Head of caudate nucleus (tissue), 42 donors: Measurements from ENCODE around the gene SPPL3.

ENCODE experiments used
- DNase-seq, 42 donors: peaks; one replicate each; pipeline versions ENCODE4 v3.0.0 to v3.0.0-alpha.2; 2020 to 2021; ENCODE audit warnings: mixed read lengths in 7 of 42
- intact Hi-C: fragments of 100-400 bp; cut with DNase I; formaldehyde crosslinking; loops from one replicate; pipeline ENCODE4 v1.15.0; 2022

The SPPL3 gene

GRCh38 chr12:120835304-120835612 lies 68.9 kb downstream of the SPPL3 start:
- intact Hi-C loops, result no loop called here
- DNase-seq, result no peak

- DNase-seq, result no peak
- intact Hi-C loops, result no loop called here
Observed at GRCh38 chr12:120834489-120835303, 69.5 kb downstream of the SPPL3 start.

- intact Hi-C loops, result no loop called here
- no peak for DNase-seq
Observed at GRCh38 chr12:120833849-120834248, 70.3 kb downstream of the SPPL3 start.

DNA sequence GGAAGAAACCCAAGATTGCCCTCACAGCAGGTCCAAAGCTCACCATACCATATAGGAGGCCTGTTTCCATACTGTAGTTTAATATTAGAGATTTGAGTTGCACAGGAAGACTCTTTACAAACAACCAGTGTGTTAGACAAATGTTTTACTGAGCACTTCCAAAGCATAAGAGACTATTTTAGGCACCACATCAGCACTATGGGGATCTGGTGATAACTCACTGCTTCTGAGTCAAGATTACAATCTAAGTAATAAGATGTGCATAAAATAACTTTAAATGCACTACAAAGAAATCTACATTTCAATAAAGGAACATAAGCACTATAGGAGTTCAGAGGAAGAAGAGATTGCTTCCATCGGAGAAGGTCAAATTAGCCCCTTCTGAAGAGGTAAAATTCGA lies 71.4 kb downstream of the SPPL3 start:
- no peak for DNase-seq
- intact Hi-C loops, result no loop called here

- peak in 1 of 42 donors; percentile 55 for DNase-seq
Observed at GRCh38 chr12:120831648-120832267, 72.4 kb downstream of the SPPL3 start.

GRCh38 chr12:120830966-120831365 lies 73.2 kb downstream of the SPPL3 start:
- DNase-seq, result no peak
- intact Hi-C loops, result no loop called here

More at GRCh38 chr12:120831648-120832267, 72.4 kb downstream of the SPPL3 start:
- intact Hi-C loops, result no loop called here

GRCh38 chr12:120830052-120830940 lies 73.9 kb downstream of the SPPL3 start:
- intact Hi-C loops, result no loop called here
- no peak for DNase-seq

- no peak for DNase-seq
- intact Hi-C loops, result no loop called here
Observed at GRCh38 chr12:120826335-120826734, 77.8 kb downstream of the SPPL3 start.

- intact Hi-C loops, result no loop called here
- DNase-seq, result no peak
Observed at GRCh38 chr12:120825337-120825736, 78.8 kb downstream of the SPPL3 start.

- no peak for DNase-seq
- intact Hi-C loops, result no loop called here
Observed at GRCh38 chr12:120822832-120823503, 81.2 kb downstream of the SPPL3 start.

DNA sequence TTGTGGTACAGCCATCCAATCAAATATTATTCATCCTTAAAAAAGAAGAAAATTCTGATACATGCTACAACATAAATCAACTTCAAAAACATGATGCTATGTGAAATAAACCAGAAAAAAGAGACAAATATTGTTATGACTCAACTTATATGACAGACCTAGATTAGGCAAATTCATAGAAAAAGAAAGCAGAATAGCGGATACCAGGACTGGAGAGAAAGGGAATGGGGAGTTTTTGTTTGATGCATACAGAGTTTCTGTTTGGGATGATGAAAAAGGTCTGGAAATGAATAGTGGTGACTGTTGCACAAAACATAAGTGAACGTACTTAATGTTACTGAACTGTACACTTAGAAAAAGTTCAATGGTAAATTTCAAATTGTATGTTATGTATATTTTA lies 82.3 kb downstream of the SPPL3 start:
- DNase-seq, result no peak
- intact Hi-C loops, result no loop called here

- peak in 11 of 42 donors; percentile 23 to 67 (median 44) for DNase-seq
- intact Hi-C loops, result no loop called here
Observed at GRCh38 chr12:120820884-120821510, 83.2 kb downstream of the SPPL3 start.

DNA sequence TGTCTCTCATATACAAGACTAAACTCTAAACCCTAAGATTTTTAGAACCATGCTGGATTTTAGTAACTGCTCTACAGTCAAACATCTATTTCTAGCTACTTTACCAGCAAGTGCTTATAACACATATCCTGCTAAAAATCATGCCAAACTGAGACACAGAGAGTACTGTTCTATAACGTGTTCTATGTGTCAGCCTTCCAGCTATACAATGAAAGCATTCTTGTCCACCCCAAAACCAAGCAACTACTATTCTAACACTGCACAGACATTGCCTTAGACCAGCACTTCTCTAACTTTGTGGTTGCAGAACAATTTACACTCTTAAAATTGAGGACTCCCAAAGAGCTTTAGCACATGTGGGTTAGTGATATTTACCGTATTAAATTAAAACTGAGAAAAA lies 85.7 kb downstream of the SPPL3 start:
- intact Hi-C loops, result no loop called here
- DNase-seq, result peak in 4 of 42 donors; percentile 26 to 72 (median 56)

- intact Hi-C loops, result no loop called here
- DNase-seq, result peak in 2 of 42 donors; percentile 12 to 20
Observed at GRCh38 chr12:120817559-120818330, 86.4 kb downstream of the SPPL3 start.

DNA sequence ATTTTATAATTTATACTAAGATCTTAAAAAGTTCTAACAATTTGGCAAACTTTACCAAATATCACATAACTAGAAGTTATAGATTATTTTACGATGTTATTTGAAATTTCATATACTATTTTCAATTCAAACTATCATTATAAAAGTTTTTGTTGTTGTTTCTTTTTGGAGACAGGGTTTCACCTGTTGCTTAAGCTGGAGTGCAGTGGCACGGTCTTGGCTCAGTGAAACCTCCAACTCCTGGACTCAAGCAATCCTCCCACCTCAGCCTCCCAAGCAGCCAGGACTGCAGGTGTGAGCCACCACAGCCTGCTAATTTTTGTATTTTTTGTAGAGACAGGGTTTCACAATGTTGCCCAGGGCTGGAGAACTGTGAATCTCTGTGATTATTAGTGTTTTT lies 87.8 kb downstream of the SPPL3 start:
- intact Hi-C loops, result no loop called here
- DNase-seq, result no peak

DNA sequence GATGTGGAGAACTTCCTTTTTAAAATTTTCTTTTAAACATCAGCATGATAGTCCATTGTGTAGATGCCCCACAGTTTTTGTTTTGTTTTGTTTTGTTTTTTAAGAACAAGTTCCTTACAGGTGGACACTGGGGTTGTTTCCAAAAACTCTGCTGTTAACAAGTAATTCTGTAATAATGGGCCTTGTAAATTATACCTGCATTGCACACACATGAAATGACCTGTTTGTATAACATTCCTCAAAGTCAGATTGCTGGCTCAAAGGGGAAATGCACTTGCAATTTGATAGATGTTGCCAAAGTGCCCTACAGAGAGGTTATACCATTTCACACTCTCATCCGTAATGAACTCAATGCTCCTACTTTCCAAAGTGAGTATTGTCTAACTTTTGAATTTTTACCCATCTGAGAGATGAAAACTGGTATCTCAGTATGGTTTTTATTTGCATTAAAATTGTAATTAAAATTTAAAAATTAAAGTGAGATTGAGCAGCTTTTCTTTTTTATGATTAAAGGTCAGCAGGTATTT lies 89.2 kb downstream of the SPPL3 start:
- no peak for DNase-seq
- intact Hi-C loops, result no loop called here

DNA sequence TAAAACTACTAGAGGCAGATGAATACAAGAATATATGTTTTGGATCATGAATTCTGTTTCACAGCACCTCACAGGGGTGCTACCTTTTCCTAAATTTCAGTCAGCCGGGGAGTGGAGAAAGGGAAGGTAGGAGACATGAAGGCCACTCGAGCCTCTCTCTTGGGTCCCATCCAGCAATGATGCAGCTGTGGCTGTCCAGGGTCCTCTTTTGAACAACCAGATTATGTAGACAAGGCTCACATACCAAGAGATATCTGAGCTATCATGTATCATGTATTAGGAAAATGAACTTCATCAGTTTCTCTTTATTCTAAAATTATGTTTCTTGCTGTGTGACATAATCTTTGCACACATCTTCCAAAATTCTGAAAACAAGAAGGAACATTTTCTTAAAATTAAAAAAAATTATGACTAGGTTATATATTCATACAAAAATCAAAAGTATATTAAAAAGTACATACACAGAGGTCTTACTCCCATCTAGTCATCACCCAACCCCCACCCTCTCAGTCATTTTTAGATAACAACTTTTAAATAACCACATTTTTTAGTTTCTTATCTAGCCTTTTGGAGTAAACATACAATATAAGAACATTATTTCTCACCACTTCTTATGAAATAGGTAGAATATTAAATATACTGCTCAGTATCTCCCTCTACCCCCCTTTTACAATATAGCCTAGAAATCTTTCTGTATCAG lies 89.8 kb downstream of the SPPL3 start:
- intact Hi-C loops, result no loop called here
- no peak for DNase-seq
